Smooth muscle cell (in vitro differentiated cells): ENCODE data around the gene BCAM. TPM values are rescaled to one million over a fixed set of nuclear protein-coding genes. Genes with fewer than 3 reads are reported as not detected.

Experiments used
- DNase-seq: peaks from one replicate; lab custom pipeline; 2025; ENCODE audit not compliant: unreplicated experiment; lab: John Stamatoyannopoulos, UW
- H2AFZ ChIP-seq: fragments of 200-600 bp; sonication (generic); 2 replicates; pipeline ENCODE4 v1.6.0; 2016; ENCODE audit warnings: antibody characterized with exemption, low read depth, mild to moderate bottlenecking
- H3F3A ChIP-seq: fragments of 200-600 bp; sonication (generic); 2 replicates; pipeline ENCODE4 v1.6.0; 2017; ENCODE audit warnings: antibody characterized with exemption, low read depth
- H3K27ac ChIP-seq: fragments of 200-600 bp; sonication (generic); 2 replicates; pipeline ENCODE4 v1.5.1; 2016; ENCODE audit warnings: low read depth, mild to moderate bottlenecking
- H3K27me3 ChIP-seq: fragments of 200-600 bp; sonication (generic); 2 replicates; pipeline ENCODE4 v1.6.1; 2016; ENCODE audit warnings: low read depth, mild to moderate bottlenecking
- H3K36me3 ChIP-seq: fragments of 200-600 bp; sonication (generic); 2 replicates; pipeline ENCODE4 v1.5.1; 2016; ENCODE audit warnings: low read depth
- H3K4me1 ChIP-seq: fragments of 200-600 bp; sonication (generic); 2 replicates; pipeline ENCODE4 v1.5.1; 2016; ENCODE audit warnings: low read depth
- H3K4me2 ChIP-seq: fragments of 200-600 bp; sonication (generic); 2 replicates; pipeline ENCODE4 v1.6.0; 2016; ENCODE audit warnings: mild to moderate bottlenecking
- H3K4me3 ChIP-seq: fragments of 200-600 bp; sonication (generic); 2 replicates; pipeline ENCODE4 v1.5.1; 2016; ENCODE audit warnings: mild to moderate bottlenecking
- H3K79me2 ChIP-seq: fragments of 200-600 bp; sonication (generic); 2 replicates; pipeline ENCODE4 v1.6.0; 2016; ENCODE audit warnings: low read depth, mild to moderate bottlenecking
- H3K9ac ChIP-seq: fragments of 200-600 bp; sonication (generic); 2 replicates; pipeline ENCODE4 v1.6.0; 2016; ENCODE audit warnings: low read depth
- H3K9me3 ChIP-seq: fragments of 200-600 bp; sonication (generic); replicated peaks from 2 replicates; pipeline ENCODE4 v1.5.1; 2016; ENCODE audit warnings: low read depth
- H4K20me1 ChIP-seq: fragments of 200-600 bp; sonication (generic); 2 replicates; pipeline ENCODE4 v1.6.0; 2016; ENCODE audit warnings: low read depth
- WGBS: methylation state at CpG from one replicate; pipeline ENCODE4 v1.1.7; 2016; ENCODE audit warnings: low lambda C conversion rate; 5-methylcytosine and 5-hydroxymethylcytosine counted together
- polyA plus RNA-seq: library from polyadenylated mRNA; unstranded; fragments of >200 nt; fragmentation: Nextera tagmentation; extraction: Ambion mirVana; gene quantifications from 2 replicates; pipeline ENCODE4 v1.2.1, GENCODE V29; 2016
- total RNA-seq: library from RNA; depleted of rRNA; stranded (reverse); fragments of >200 nt; gene quantifications from 2 replicates; pipeline ENCODE4 v1.2.3, GENCODE V29; 2014
- TF ChIP-seq, protein P1 (sequence below): fragments of 200-600 bp; sonication (generic); IDR thresholded peaks from 2 replicates; pipeline ENCODE4 v1.5.1; 2017; ENCODE audit warnings: borderline replicate concordance, mild to moderate bottlenecking, antibody characterized with exemption; ENCODE audit not compliant: insufficient read depth, poor library complexity, severe bottlenecking

BCAM gene
- total and polyA plus RNA-seq, 2 experiments from 2014 or later = 1.5 to 5.0 TPM

DNA sequence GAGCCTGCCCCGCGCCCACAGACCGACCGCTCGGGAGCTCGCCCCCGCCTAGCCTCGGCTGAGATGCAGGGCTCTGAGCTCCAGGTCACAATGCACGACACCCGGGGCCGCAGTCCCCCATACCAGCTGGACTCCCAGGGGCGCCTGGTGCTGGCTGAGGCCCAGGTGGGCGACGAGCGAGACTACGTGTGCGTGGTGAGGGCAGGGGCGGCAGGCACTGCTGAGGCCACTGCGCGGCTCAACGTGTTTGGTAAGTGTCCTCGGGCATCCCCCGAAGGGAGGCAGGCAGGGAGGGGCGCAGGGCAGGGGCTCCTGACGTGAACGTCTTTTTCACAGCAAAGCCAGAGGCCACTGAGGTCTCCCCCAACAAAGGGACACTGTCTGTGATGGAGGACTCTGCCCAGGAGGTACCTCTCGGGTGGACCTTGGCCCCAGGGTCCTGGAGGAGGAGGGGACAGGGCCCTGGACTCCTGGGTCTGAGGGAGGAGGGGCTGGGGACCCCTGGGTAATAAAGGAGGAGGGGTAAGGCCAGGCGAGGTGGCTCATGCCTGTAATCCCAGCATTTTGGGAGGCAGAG lies 3.3 kb downstream of the BCAM start:
- DNase-seq = no peak
- Histone ChIP-seq H3K9ac (no peak overlapping the region), H3K4me1 (peaks cover 15% of the 10 kb centered on the region), H3K36me3 (no peaks in the 10 kb centered on the region), H3K4me2 (no peak overlapping the region), H3K9me3 (no peaks in the 10 kb centered on the region), H4K20me1 (no peaks in the 10 kb centered on the region), H3F3A (no peaks in the 10 kb centered on the region), H3K79me2 (no peaks in the 10 kb centered on the region), H3K4me3 (no peak overlapping the region), H3K27me3 (no peaks in the 10 kb centered on the region), H3K27ac (no peak overlapping the region), H2AFZ (no peak overlapping the region)
- 93% methylated on average over 28 of the region's 28 CpGs for WGBS
- TF ChIP-seq, protein P1, sequence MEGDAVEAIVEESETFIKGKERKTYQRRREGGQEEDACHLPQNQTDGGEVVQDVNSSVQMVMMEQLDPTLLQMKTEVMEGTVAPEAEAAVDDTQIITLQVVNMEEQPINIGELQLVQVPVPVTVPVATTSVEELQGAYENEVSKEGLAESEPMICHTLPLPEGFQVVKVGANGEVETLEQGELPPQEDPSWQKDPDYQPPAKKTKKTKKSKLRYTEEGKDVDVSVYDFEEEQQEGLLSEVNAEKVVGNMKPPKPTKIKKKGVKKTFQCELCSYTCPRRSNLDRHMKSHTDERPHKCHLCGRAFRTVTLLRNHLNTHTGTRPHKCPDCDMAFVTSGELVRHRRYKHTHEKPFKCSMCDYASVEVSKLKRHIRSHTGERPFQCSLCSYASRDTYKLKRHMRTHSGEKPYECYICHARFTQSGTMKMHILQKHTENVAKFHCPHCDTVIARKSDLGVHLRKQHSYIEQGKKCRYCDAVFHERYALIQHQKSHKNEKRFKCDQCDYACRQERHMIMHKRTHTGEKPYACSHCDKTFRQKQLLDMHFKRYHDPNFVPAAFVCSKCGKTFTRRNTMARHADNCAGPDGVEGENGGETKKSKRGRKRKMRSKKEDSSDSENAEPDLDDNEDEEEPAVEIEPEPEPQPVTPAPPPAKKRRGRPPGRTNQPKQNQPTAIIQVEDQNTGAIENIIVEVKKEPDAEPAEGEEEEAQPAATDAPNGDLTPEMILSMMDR = no peak

DNA sequence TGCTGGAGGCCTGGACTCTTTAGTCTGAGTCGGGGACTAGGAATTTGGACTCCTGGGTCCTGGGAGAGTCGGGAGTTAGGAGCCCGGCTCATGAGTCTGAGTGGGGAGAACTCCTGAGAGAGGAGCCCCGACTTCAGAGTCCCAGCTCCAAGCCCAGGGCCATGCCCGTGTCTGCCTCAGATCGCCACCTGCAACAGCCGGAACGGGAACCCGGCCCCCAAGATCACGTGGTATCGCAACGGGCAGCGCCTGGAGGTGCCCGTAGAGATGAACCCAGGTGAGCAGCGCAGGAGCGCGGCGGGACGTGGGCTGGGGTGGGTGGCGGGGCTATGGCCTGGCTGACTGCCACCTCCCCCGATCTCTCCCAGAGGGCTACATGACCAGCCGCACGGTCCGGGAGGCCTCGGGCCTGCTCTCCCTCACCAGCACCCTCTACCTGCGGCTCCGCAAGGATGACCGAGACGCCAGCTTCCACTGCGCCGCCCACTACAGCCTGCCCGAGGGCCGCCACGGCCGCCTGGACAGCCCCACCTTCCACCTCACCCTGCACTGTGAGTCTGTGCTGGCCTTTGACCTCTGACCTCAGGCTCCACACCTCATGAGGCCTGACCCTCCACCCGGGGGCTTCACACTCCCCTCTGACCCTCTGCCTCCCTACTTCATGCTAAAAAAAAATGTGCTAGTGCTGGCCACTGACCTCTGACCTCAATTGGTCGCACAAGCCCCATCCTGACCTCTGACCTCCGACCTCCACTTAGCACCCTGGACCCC lies 4.4 kb downstream of the BCAM start:
- no peak overlapping the region for H3K4me3 ChIP-seq
- H2AFZ ChIP-seq = no peak overlapping the region
- DNase-seq = no peak
- TF ChIP-seq, protein P1 = no peak
- H3K36me3 ChIP-seq = no peaks in the 10 kb centered on the region
- H3K27ac ChIP-seq = no peak overlapping the region
- no peaks in the 10 kb centered on the region for H4K20me1 ChIP-seq
- H3K9me3 ChIP-seq = no peaks in the 10 kb centered on the region
- peaks cover 10% of the 10 kb centered on the region for H3K4me1 ChIP-seq
- no peaks in the 10 kb centered on the region for H3F3A ChIP-seq
- WGBS = 96% methylated on average over 12 of the region's 38 CpGs
- H3K79me2 ChIP-seq = no peaks in the 10 kb centered on the region
- no peaks in the 10 kb centered on the region for H3K27me3 ChIP-seq
- H3K4me2 ChIP-seq = no peak overlapping the region
- H3K9ac ChIP-seq = no peak overlapping the region

DNA sequence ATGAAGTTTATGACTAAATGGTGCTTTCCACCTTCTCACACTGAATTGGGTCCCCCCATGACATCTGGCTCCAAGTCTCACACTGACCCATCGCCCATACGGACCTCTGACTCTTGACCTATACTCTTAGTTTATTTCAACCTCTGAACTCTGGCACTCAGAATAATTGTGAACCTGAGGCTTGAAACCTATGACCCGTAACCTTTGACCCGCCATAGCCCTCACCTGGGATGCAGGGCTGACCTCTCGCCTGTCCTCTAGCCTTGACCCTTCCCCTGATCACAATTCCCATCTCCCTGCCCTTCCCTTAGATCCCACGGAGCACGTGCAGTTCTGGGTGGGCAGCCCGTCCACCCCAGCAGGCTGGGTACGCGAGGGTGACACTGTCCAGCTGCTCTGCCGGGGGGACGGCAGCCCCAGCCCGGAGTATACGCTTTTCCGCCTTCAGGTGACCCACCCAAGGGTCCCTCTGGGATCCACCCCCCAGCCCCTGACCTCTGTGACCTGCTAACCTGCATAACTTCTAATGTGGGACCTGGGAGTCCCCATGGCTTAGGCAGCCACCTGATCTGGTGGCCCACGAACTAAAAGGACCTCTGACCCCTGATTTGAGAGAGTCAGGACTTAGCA lies 5.1 kb downstream of the BCAM start:
- Histone ChIP-seq H3K27ac (no peak overlapping the region), H3K9me3 (no peaks in the 10 kb centered on the region), H3K4me3 (no peak overlapping the region), H3K9ac (no peak overlapping the region), H3K36me3 (no peaks in the 10 kb centered on the region), H2AFZ (no peak overlapping the region), H3K27me3 (no peaks in the 10 kb centered on the region), H3K79me2 (no peaks in the 10 kb centered on the region), H3K4me1 (peaks cover 6% of the 10 kb centered on the region), H3F3A (no peaks in the 10 kb centered on the region), H3K4me2 (no peak overlapping the region), H4K20me1 (no peaks in the 10 kb centered on the region)
- DNase-seq = no peak
- 93% methylated on average over 16 of the region's 16 CpGs for WGBS
- TF ChIP-seq, protein P1 = no peak
